IPS DF 6.9 (cell line): ENCODE measurements around the gene CTDSP2.
"Not testable (repeated sequence)": the region's sequence is repeated elsewhere in the genome, so short reads cannot be mapped to it uniquely, and the experiment has no call there.

Experiments
- DNase-seq: peaks from one replicate; pipeline ENCODE4 v3.0.0-alpha.2; 2013; ENCODE audit warnings: low read depth, low spot score
- H3K27ac ChIP-seq: one replicate; pipeline ENCODE4 v1.5.1; 2013; ENCODE audit warnings: low read length, control low read depth
- H3K27me3 ChIP-seq: 2 replicates; pipeline ENCODE4 v1.6.1; 2013; ENCODE audit warnings: mild to moderate bottlenecking, low read length; ENCODE audit not compliant: control insufficient read depth, insufficient read depth
- H3K36me3 ChIP-seq: 2 replicates; pipeline ENCODE4 v1.6.1; 2013; ENCODE audit warnings: low read length; ENCODE audit not compliant: control insufficient read depth, insufficient read depth
- H3K4me1 ChIP-seq: 2 replicates; pipeline ENCODE4 v1.6.1; 2013; ENCODE audit warnings: low read length; ENCODE audit not compliant: control insufficient read depth, insufficient read depth
- H3K4me3 ChIP-seq: 2 replicates; pipeline ENCODE4 v1.5.1; 2013; ENCODE audit warnings: mild to moderate bottlenecking, low read length
- H3K9me3 ChIP-seq: 2 replicates; pipeline ENCODE4 v1.6.1; 2013; ENCODE audit warnings: low read length, inconsistent platforms; ENCODE audit not compliant: control insufficient read depth, insufficient read depth
- WGBS: extraction: QIAGEN DNeasy Blood & Tissue Kit; methylation state at CpG from one replicate; pipeline ENCODE4 v1.1.7; 2013; ENCODE audit warnings: mixed read lengths, missing lambda C conversion rate; ENCODE audit not compliant: insufficient read length, insufficient coverage; 5-methylcytosine and 5-hydroxymethylcytosine counted together

CTDSP2 gene

DNA sequence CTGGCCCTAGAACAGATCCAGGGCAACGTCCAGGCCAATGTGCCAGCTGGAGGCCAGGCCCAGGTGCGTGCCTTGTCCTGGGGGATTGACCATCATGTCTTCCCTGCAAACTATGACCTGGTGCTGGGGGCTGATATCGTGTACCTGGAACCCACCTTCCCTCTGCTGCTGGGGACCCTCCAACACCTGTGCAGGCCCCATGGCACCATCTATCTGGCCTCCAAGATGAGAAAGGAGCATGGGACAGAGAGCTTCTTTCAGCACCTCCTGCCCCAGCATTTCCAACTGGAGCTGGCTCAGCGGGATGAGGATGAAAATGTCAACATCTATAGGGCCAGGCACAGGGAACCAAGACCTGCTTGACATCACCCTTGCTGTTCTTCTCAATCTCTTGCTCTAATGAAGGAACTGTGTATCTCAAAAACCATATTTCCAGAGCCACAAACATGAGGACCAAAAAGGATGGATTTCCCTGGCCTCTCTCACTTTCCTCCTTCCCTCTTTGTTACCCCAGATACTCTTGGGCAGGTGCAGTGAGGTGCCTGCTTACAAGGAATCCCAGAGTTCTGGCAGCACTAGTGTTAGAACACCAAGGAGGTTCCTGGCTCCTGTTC is 66.1 kb downstream of the CTDSP2 start:
- no peak overlapping the region for H3K27ac ChIP-seq
- H3K9me3 ChIP-seq = no peaks in the 10 kb centered on the region
- no peaks in the 10 kb centered on the region for H3K36me3 ChIP-seq
- H3K4me1 ChIP-seq = no peaks in the 10 kb centered on the region
- no peak for DNase-seq
- H3K4me3 ChIP-seq = no peak overlapping the region
- WGBS = no CpG with 5 or more reads among the region's 4 CpGs
- H3K27me3 ChIP-seq = no peaks in the 10 kb centered on the region

DNA sequence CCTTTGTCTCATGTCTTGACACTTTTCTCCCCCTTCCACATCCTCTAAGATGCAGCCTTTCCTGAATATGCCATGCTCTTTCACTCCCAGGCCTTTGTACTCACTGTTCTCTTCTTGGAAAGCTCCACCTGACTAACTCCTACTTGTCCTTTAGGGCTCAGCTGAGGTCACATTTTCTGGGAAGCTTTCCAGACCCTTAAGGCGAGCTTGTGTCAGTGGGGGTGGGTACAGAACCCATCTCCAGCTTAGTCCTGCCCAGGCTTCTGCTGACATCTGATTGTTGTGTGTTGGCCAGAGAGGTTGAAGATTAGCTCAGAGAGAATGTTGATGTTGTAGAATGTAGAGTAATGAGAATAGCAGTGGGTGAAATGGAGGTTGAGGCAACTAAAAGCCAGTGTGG is 66.8 kb downstream of the CTDSP2 start:
- H3K36me3 ChIP-seq = no peaks in the 10 kb centered on the region
- no peaks in the 10 kb centered on the region for H3K9me3 ChIP-seq
- no peaks in the 10 kb centered on the region for H3K4me1 ChIP-seq
- no peak overlapping the region for H3K4me3 ChIP-seq
- H3K27ac ChIP-seq = no peak overlapping the region
- no peaks in the 10 kb centered on the region for H3K27me3 ChIP-seq
- WGBS = no CpG with 5 or more reads among the region's 1 CpG
- no peak for DNase-seq

DNA sequence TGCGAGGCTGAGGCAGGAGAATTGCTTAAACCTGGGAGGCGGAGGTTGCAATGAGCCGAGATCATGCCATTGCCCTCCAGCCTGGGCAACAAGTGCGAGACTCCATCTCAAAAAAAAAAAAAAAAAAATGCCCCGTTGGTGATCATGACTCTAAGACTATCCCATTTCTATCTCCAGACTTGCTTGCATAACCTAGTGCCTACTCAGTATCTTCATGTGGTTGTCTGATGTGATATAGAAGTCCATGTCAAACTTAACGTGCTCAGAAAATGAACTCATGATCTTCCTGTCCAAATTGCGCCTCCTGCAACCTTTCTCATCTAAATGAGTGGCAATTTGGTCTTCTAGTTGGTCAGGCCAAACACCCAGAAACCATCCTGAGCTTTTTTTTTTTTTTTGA is 68.6 kb downstream of the CTDSP2 start:
- WGBS = no CpG with 5 or more reads among the region's 7 CpGs
- Histone ChIP-seq H3K4me3 (no peak overlapping the region), H3K36me3 (no peaks in the 10 kb centered on the region)

DNA sequence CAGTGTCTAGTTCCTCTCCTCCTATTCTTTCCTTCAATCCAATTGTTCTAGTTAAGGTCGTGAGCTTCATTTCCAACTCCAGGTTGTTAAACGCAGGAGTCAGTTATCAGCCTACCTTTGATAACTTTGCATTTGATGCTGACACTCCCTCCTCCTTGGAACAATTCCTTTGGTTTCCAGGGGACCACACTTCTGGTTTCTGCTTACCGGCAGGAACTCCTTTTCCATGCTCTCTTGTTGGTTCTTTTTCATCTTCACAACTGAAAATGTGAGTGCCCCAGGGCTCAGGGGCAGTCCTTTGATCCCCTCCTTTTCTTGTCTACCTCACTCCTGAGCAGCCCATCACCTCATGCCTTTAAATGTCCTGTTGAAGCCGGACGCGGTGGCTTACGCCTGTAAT is 69.2 kb downstream of the CTDSP2 start:
- WGBS = no CpG with 5 or more reads among the region's 7 CpGs
- Histone ChIP-seq H3K27ac (no peak overlapping the region), H3K4me1 (no peaks in the 10 kb centered on the region), H3K36me3 (no peaks in the 10 kb centered on the region), H3K9me3 (no peaks in the 10 kb centered on the region), H3K4me3 (no peak overlapping the region), H3K27me3 (no peaks in the 10 kb centered on the region)
- no peak for DNase-seq

More for the DNA sequence above, 68.6 kb downstream of the CTDSP2 start:
- no peaks in the 10 kb centered on the region for H3K27me3 ChIP-seq
- H3K9me3 ChIP-seq = no peaks in the 10 kb centered on the region
- no peaks in the 10 kb centered on the region for H3K4me1 ChIP-seq
- DNase-seq = no peak
- H3K27ac ChIP-seq = no peak overlapping the region

DNA sequence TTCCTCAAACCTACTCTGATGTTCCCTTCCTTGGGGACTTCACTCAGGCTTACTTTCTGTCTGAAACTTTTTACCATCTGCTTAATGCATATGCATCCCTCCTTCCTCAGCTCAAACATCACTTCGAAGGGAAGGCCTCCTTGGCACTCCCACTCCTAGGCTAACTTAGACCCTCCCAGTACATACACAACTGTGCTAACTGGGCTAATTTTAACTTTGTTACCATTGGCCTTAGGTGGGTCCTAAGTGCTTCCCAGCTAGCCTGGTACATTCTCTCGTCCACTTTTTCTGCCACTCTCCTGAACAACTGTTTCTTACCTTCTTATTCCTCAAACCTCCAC is 70.3 kb downstream of the CTDSP2 start:
- Histone ChIP-seq H3K27me3 (no peaks in the 10 kb centered on the region), H3K4me3 (no peak overlapping the region), H3K36me3 (no peaks in the 10 kb centered on the region), H3K4me1 (peaks cover 1% of the 10 kb centered on the region; the same call in 1 of the 2 replicates), H3K27ac (no peak overlapping the region), H3K9me3 (no peaks in the 10 kb centered on the region)
- no CpG with 5 or more reads among the region's 2 CpGs for whole genome bisulfite sequencing
- no peak for DNase-seq

DNA sequence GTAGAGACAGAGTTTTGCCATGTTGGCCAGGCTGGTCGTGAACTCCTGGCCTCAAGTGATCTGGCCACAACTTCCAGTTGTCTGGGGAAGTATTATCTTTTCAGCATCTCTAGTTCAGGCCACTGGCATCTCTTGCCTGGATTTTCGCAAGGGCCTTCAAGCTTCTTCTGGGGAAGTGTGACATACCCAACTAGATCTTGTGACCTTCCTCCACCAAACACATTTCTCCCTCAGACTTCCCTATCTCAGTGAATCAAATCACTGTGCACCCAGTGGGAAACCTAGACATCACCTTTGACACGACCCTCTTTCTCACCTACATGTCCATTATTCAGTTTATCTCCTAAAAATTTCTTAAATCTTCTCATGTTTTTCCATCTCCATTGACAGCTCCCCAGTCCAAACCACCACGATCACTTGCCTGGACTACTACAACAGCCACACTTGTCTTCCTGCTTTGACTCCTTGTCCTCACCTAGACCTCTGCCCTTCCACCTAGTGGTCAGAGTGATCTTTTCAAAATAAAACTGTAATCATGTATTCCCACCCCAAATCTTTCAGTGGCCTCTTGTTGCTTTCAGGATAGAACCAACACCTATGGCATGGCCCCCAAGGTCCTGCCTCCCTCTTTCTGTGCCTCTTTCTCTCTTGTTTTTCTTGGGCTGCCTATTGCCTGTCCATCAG is 70.8 kb downstream of the CTDSP2 start:
- DNase-seq = no peak
- H3K27me3 ChIP-seq = no peaks in the 10 kb centered on the region
- peaks cover 1% of the 10 kb centered on the region; the same call in 1 of the 2 replicates for H3K4me1 ChIP-seq
- H3K27ac ChIP-seq = no peak overlapping the region
- no peaks in the 10 kb centered on the region for H3K36me3 ChIP-seq
- no peaks in the 10 kb centered on the region for H3K9me3 ChIP-seq
- H3K4me3 ChIP-seq = no peak overlapping the region
- no CpG with 5 or more reads among the region's 4 CpGs for WGBS

DNA sequence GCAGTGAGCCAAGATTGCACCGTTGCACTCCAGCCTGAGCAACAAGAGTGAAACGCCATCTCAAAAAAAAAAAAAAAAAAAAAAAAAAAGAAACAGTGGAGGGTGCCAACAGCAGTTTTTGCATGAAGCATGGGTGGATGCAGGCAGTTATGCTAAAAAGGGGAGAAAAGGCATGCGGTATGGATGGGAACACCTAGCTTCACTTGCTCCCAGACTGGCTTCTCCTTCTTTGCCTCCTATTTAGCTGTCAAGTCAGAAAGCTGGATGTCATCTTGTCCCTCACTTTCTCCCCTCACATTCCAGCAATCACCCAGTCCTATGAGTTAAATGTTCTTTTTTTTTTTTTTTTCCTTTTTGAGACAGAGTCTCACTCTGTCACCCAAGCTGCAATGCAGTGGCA is 71.5 kb downstream of the CTDSP2 start:
- H3K4me1 ChIP-seq = peaks cover 1% of the 10 kb centered on the region; the same call in 1 of the 2 replicates
- no peaks in the 10 kb centered on the region for H3K36me3 ChIP-seq
- H3K9me3 ChIP-seq = no peaks in the 10 kb centered on the region
- DNase-seq = no peak
- no peak overlapping the region for H3K4me3 ChIP-seq
- H3K27ac ChIP-seq = no peak overlapping the region
- no peaks in the 10 kb centered on the region for H3K27me3 ChIP-seq
- no CpG with 5 or more reads among the region's 3 CpGs for WGBS

DNA sequence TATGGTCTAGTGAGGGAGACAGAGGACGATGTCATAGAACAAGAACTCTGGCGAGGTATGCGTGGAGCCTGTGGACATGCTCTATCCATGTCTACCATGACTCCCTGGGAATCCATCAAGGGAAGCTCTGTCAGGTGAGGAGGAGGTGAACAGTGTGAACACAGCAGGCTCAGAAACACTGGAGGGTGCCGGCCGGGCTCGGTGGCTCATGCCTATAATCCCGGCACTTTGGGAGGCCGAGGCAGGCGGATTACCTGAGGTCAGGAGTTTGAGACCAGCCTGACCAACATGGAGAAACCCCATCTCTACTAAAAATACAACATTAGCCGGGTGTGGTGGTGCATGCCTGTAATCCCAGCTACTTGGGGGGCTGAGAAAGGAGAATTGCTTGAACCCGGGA is 71.9 kb downstream of the CTDSP2 start:
- not testable (repeated sequence) for H3K4me1 ChIP-seq, H3K9me3 ChIP-seq, H3K36me3 ChIP-seq, DNase-seq, H3K27me3 ChIP-seq, H3K4me3 ChIP-seq, H3K27ac ChIP-seq
- WGBS = no CpG with 5 or more reads among the region's 11 CpGs

DNA sequence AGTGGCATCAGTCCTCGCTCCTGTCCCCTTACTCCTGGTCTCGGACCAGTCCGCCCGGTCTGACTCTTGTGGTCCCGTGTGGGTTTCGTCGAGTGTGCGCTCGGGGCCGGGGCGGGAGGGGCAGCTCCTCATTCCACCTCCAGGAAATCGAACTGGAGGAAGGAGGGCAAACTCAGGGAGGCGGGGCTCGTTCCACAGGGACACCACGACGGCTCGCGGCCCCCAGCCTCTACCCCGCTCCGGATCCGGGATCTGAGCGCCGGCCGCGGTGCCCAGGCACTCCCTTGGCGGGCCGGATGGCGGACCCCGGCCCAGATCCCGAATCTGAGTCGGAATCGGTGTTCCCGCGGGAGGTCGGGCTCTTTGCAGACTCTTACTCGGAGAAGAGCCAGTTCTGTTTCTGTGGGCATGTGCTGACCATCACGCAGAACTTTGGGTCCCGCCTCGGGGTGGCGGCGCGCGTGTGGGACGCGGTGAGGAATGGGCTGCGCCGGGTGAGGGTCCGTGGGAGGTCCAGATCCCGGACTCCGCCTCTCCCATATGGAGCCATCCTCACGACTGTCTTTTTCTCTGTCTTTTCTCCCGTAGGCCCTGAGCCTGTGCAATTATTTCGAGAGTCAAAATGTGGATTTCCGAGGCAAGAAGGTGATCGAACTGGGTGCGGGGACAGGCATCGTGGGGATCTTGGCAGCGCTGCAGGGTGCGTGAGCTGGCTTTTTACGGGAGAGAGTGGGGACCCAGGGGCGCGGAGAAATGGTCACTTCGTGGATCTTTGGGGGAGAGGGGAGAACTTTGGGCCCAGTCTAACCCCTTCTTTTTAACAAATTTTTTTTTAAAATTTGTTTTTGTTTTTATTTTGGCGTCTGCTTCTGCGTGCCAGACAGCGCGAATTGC is 73.9 kb downstream of the CTDSP2 start, which contains the start of gene EEF1AKMT3:
EEF1AKMT3 (plus strand) TSS at position 186 of the 894 bp plus-strand sequence; CDS start at position 297, 111 bp downstream.
- peaks cover 7% of the 10 kb centered on the region; the same call in 1 of the 2 replicates for H3K36me3 ChIP-seq
- no CpG with 5 or more reads among the region's 67 CpGs for WGBS

DNA sequence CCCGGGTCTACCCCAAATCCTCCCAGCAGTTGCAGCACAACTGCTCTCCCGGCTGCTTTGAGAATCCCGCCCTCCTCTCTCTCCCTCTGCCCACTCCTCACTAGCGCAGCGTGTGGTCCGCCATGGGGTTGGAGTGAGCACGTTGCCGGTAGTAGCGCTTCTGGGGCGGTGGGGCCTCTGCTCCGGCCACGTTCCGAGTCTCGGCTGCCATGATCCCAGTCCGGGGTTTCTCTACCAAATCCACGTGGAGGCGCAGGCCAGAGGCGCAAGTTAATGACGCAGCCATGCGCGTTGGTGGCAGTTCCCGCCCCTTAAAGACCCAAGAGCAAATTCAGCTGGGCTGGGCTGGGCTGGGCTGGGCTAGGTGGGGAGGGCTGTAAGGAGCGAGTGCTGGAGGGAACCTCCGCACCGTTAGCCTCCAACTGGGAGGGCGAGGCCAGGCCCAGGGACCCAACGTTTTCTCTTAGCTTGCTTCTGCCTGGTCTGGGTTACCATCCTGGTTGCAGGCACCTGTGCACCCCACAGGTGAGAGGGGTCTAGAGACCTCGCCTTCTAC is 74.6 kb downstream of the CTDSP2 start, which contains the start of gene METTL1:
METTL1 (minus strand) TSS at position 233 of the 556 bp plus-strand sequence; CDS start at position 211, 22 bp downstream.
- WGBS = no CpG with 5 or more reads among the region's 28 CpGs
- peak; percentile 94 for DNase-seq
- Histone ChIP-seq H3K27me3 (no peaks in the 10 kb centered on the region; the same call in 1 of the 2 replicates), H3K4me3 (peak within 1 kb of the TSS; percentile 85), H3K4me1 (peaks cover 3% of the 10 kb centered on the region; the same call in 1 of the 2 replicates), H3K36me3 (peaks cover 7% of the 10 kb centered on the region; the same call in 1 of the 2 replicates), H3K27ac (no peak within 1 kb of the TSS), H3K9me3 (no peaks in the 10 kb centered on the region)

More for the DNA sequence above, 73.9 kb downstream of the CTDSP2 start, which contains the start of gene EEF1AKMT3:
- Histone ChIP-seq H3K27ac (no peak within 1 kb of the TSS), H3K4me1 (peaks cover 1% of the 10 kb centered on the region; the same call in 1 of the 2 replicates), H3K4me3 (peak within 1 kb of the TSS; percentile 85), H3K9me3 (no peaks in the 10 kb centered on the region), H3K27me3 (no peaks in the 10 kb centered on the region)
- DNase-seq = no peak
